Loucy (cell line): ENCODE data around the gene PANX3.

ENCODE experiments used
- CTCF ChIP-seq: fragments of 200-600 bp; sonication (generic); conservative IDR thresholded peaks from 2 replicates; pipeline ENCODE4 v1.5.1; 2014; ENCODE audit warnings: mild to moderate bottlenecking, antibody characterized with exemption, low read length
- EZH2phosphoT487 ChIP-seq: fragments of 200-600 bp; IDR thresholded peaks from 2 replicates; pipeline ENCODE4 v1.6.1; 2018; ENCODE audit warnings: antibody characterized with exemption, mild to moderate bottlenecking, moderate library complexity, borderline replicate concordance

- no peak for TF ChIP-seq EZH2phosphoT487
- no peak for TF ChIP-seq CTCF
These were observed 28.7 kb upstream of the PANX3 start for GRCh38 chr11:124582565-124582964.
